ENCODE measurements around the gene FNDC5.

DNA sequence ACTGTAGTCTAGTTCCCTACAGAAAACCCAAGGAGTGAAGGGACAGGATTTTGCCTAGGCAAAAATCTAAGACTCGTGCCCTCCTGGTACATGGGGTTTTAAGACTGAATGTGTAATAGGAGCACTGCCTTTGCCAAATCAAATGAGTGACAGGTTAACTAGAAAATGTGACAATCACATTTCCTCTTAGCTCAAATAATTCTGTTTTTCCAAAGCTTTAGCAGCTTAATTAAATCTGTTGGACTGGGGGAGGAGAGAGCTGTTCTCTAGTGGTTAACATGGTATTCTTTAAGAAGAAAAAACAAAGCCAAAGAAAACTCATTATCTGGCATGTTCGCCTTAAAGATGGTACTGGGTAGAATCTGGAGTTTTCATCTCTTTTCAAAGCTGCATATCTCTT, 12.6 kb downstream of the FNDC5 start:
- TF ChIP-seq, protein P1, sequence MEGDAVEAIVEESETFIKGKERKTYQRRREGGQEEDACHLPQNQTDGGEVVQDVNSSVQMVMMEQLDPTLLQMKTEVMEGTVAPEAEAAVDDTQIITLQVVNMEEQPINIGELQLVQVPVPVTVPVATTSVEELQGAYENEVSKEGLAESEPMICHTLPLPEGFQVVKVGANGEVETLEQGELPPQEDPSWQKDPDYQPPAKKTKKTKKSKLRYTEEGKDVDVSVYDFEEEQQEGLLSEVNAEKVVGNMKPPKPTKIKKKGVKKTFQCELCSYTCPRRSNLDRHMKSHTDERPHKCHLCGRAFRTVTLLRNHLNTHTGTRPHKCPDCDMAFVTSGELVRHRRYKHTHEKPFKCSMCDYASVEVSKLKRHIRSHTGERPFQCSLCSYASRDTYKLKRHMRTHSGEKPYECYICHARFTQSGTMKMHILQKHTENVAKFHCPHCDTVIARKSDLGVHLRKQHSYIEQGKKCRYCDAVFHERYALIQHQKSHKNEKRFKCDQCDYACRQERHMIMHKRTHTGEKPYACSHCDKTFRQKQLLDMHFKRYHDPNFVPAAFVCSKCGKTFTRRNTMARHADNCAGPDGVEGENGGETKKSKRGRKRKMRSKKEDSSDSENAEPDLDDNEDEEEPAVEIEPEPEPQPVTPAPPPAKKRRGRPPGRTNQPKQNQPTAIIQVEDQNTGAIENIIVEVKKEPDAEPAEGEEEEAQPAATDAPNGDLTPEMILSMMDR (IDR thresholded peaks at IDR 0.05; ENCODE audit: poor library complexity), result no peak
- TF ChIP-seq EZH2phosphoT487 (IDR thresholded peaks at IDR 0.05; ENCODE audit: low read depth, severe bottlenecking, unreplicated experiment) (no peak), EZH2 (IDR thresholded peaks at IDR 0.05; ENCODE audit: borderline replicate concordance) (no peak)
